H9 (cell line): ENCODE measurements around the gene ASF1B. TPM values are rescaled to one million over a fixed set of nuclear protein-coding genes. Genes with fewer than 3 reads are reported as not detected.

Source experiments
- DNase-seq: peaks from one replicate; pipeline ENCODE4 v3.0.0-alpha.2; 2017
- H2AFZ ChIP-seq: one replicate; pipeline ENCODE4 v1.6.1; 2013; ENCODE audit warnings: mild to moderate bottlenecking, low read length, control low read depth, moderate library complexity
- H2AK5ac ChIP-seq: 2 replicates; pipeline ENCODE4 v1.6.1; 2013; ENCODE audit warnings: low read length, control low read depth, mixed read lengths; ENCODE audit not compliant: insufficient read length
- H2BK120ac ChIP-seq: one replicate; pipeline ENCODE4 v1.6.1; 2013; ENCODE audit warnings: low read depth, mild to moderate bottlenecking, low read length, control low read depth, inconsistent platforms; ENCODE audit not compliant: poor library complexity, severe bottlenecking
- H2BK12ac ChIP-seq: 2 replicates; pipeline ENCODE4 v1.6.1; 2013; ENCODE audit warnings: low read length, control low read depth, mixed read lengths, low read depth; ENCODE audit not compliant: insufficient read length
- H2BK15ac ChIP-seq: 2 replicates; pipeline ENCODE4 v1.6.1; 2013; ENCODE audit warnings: low read depth, low read length, control low read depth
- H2BK20ac ChIP-seq: one replicate; pipeline ENCODE4 v1.6.1; 2013; ENCODE audit warnings: low read depth, mild to moderate bottlenecking, low read length, control low read depth, inconsistent platforms; ENCODE audit not compliant: poor library complexity, severe bottlenecking
- H2BK5ac ChIP-seq: 2 replicates; pipeline ENCODE4 v1.6.1; 2013; ENCODE audit warnings: low read length, control low read depth, mixed read lengths; ENCODE audit not compliant: insufficient read length
- H3K14ac ChIP-seq: 2 replicates; pipeline ENCODE4 v1.6.1; 2013; ENCODE audit warnings: low read length, control low read depth; ENCODE audit not compliant: insufficient read depth
- H3K18ac ChIP-seq: 2 replicates; pipeline ENCODE4 v1.6.1; 2013; ENCODE audit warnings: low read depth, mild to moderate bottlenecking, mixed read lengths, low read length, control low read depth; ENCODE audit not compliant: insufficient read length
- H3K23ac ChIP-seq: 2 replicates; pipeline ENCODE4 v1.6.1; 2013; ENCODE audit warnings: low read length, control low read depth, mixed read lengths, low read depth; ENCODE audit not compliant: insufficient read length
- H3K23me2 ChIP-seq: 2 replicates; pipeline ENCODE4 v1.6.1; 2013; ENCODE audit warnings: low read depth, mild to moderate bottlenecking, mixed read lengths, low read length, control low read depth; ENCODE audit not compliant: insufficient read length, poor library complexity, severe bottlenecking
- H3K27ac ChIP-seq: 2 replicates; pipeline ENCODE4 v1.5.1; 2013; ENCODE audit warnings: low read length, control low read depth, mixed read lengths, low read depth; ENCODE audit not compliant: insufficient read length
- H3K27me3 ChIP-seq: 2 replicates; pipeline ENCODE4 v1.6.1; 2013; ENCODE audit warnings: low read length, control low read depth, inconsistent platforms; ENCODE audit not compliant: insufficient read depth
- H3K4ac ChIP-seq: 2 replicates; pipeline ENCODE4 v1.6.1; 2013; ENCODE audit warnings: low read depth, mild to moderate bottlenecking, control low read depth, inconsistent platforms, low read length, moderate library complexity
- H3K4me1 ChIP-seq: 2 replicates; pipeline ENCODE4 v1.6.1; 2013; ENCODE audit warnings: low read length, control low read depth, inconsistent platforms; ENCODE audit not compliant: insufficient read depth
- H3K4me2 ChIP-seq: 2 replicates; pipeline ENCODE4 v1.6.1; 2013; ENCODE audit warnings: low read length, control low read depth, mixed read lengths; ENCODE audit not compliant: insufficient read length, insufficient read depth
- H3K56ac ChIP-seq: 2 replicates; pipeline ENCODE4 v1.6.1; 2013; ENCODE audit warnings: low read depth, mild to moderate bottlenecking, mixed read lengths, low read length, control low read depth; ENCODE audit not compliant: insufficient read length
- H3K79me1 ChIP-seq: 2 replicates; pipeline ENCODE4 v1.6.1; 2013; ENCODE audit warnings: low read depth, mild to moderate bottlenecking, moderate library complexity, low read length, control low read depth, inconsistent platforms; ENCODE audit not compliant: insufficient read depth, poor library complexity, severe bottlenecking
- H3K79me2 ChIP-seq: 2 replicates; pipeline ENCODE4 v1.6.1; 2013; ENCODE audit warnings: low read length, control low read depth, inconsistent platforms; ENCODE audit not compliant: insufficient read depth
- H3K9ac ChIP-seq: 2 replicates; pipeline ENCODE4 v1.6.1; 2013; ENCODE audit warnings: low read length, control low read depth, mixed read lengths; ENCODE audit not compliant: insufficient read length; ENCODE audit errors: extremely low read depth
- H3K9me3 ChIP-seq: one replicate; pipeline ENCODE4 v1.6.1; 2013; ENCODE audit warnings: low read depth, low read length, inconsistent platforms; ENCODE audit not compliant: control insufficient read depth
- H3T11ph ChIP-seq: one replicate; pipeline ENCODE4 v1.6.1; 2013; ENCODE audit warnings: mild to moderate bottlenecking, low read length, control low read depth, inconsistent platforms
- H4K20me1 ChIP-seq: one replicate; pipeline ENCODE4 v1.6.1; 2013; ENCODE audit not compliant: control insufficient read depth, insufficient read length, insufficient read depth
- H4K5ac ChIP-seq: 2 replicates; pipeline ENCODE4 v1.6.1; 2013; ENCODE audit warnings: low read depth, mild to moderate bottlenecking, mixed read lengths, low read length, control low read depth; ENCODE audit not compliant: insufficient read length
- H4K8ac ChIP-seq: replicated peaks from 2 replicates; pipeline ENCODE4 v1.6.1; 2013; ENCODE audit warnings: low read length, control low read depth, mixed read lengths, low read depth; ENCODE audit not compliant: insufficient read length
- H4K91ac ChIP-seq: 2 replicates; pipeline ENCODE4 v1.6.1; 2013; ENCODE audit warnings: low read depth, mild to moderate bottlenecking, moderate library complexity, mixed read lengths, low read length, control low read depth; ENCODE audit not compliant: insufficient read length
- H3K27ac Mint-ChIP-seq, 3 experiments: 2 replicates in 2 of 3; 3 replicates in 1 of 3; pipeline ENCODE4 v1.8.0; 2020 to 2021; ENCODE audit warnings: mixed read lengths in 3 of 3, mild to moderate bottlenecking in 1 of 3, moderate library complexity in 1 of 3
- H3K27me3 Mint-ChIP-seq: 2 replicates; pipeline ENCODE4 v1.8.0; 2021; ENCODE audit warnings: low read depth, mild to moderate bottlenecking, moderate library complexity, mixed read lengths
- H3K36me3 Mint-ChIP-seq, 3 experiments: 2 replicates in 2 of 3; 3 replicates in 1 of 3; pipeline ENCODE4 v1.8.0; 2020 to 2021; ENCODE audit warnings: low read depth in 3 of 3, mixed read lengths in 3 of 3; ENCODE audit not compliant: insufficient read depth in 1 of 3
- H3K4me1 Mint-ChIP-seq, 2 experiments: 2 replicates each; pipeline ENCODE4 v1.8.0; 2020; ENCODE audit warnings: mixed read lengths in 2 of 2
- H3K4me3 Mint-ChIP-seq, 2 experiments: 2 replicates in 1 of 2; 3 replicates in 1 of 2; pipeline ENCODE4 v1.8.0; 2020 to 2021; ENCODE audit warnings: mild to moderate bottlenecking in 2 of 2, mixed read lengths in 2 of 2, moderate library complexity in 1 of 2
- H3K9me3 Mint-ChIP-seq, 2 experiments: 2 replicates in 1 of 2; 3 replicates in 1 of 2; pipeline ENCODE4 v1.8.0; 2020; ENCODE audit warnings: mild to moderate bottlenecking in 2 of 2, mixed read lengths in 2 of 2, moderate library complexity in 1 of 2
- WGBS: extraction: QIAGEN DNeasy Blood & Tissue Kit; methylation state at CpG from one replicate; pipeline ENCODE4 v1.1.7; 2013; ENCODE audit warnings: missing lambda C conversion rate, low lambda C conversion rate, mixed read lengths; ENCODE audit not compliant: insufficient read length; ENCODE audit errors: extremely low coverage; 5-methylcytosine and 5-hydroxymethylcytosine counted together
- total RNA-seq: library from RNA; stranded (reverse); gene quantifications from 2 replicates; pipeline ENCODE4 v1.2.1, GENCODE V29; 2021
- TF ChIP-seq, protein P1 (sequence below): fragments of 200-600 bp; sonication (generic); conservative IDR thresholded peaks from 3 replicates; pipeline ENCODE4 v1.8.0; 2021; ENCODE audit warnings: antibody characterized with exemption, mild to moderate bottlenecking

Gene ASF1B
- total RNA-seq, 1 experiment from 2014 or later = 46.6 TPM

DNA sequence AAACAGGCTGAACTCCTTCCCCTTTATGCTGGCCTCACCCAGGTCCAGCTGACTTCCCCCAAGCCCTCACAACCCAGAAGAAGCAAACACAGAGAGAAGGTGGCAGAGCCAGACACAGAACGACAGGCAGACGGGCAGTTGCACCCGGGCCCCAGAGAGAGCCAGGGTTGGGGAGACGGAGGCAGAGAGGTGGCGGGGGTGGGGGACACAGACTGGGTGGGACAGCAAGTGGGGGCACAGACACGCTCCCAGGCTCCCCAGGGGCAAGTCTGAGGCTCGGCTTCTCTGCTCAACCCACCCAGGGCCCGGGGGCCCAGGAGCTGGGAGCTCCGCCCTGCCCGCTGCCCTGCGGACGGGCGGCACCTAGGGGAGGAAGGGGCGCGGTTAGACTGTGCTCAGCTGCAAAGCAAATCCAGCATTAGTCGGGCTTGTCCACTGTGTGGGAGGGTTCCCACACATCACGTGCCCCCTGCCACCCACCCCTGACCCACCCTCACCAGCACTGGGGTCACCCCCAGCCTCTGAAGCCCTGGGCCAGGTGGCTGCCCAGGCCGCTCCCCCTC is 31.3 kb upstream of the ASF1B start:
- Mint-ChIP-seq H3K27me3 (no peaks in the 10 kb centered on the region), H3K36me3 (peaks cover 43 to 60% (median 53%) of the 10 kb centered on the region in 3 experiments; a peak in 6 of 7 replicates), H3K4me1 (peaks cover 0 to 32% of the 10 kb centered on the region in 2 experiments; a peak in 3 of 4 replicates), H3K9me3 (no peaks in the 10 kb centered on the region; a peak in 1 of 5 replicates), H3K4me3 (no peak overlapping the region), H3K27ac (peak overlapping the region in 2 of 3 experiments; percentile 48 to 82; a peak in 3 of 7 replicates)
- Histone ChIP-seq H2BK12ac (no peak overlapping the region), H4K20me1 (no peaks in the 10 kb centered on the region), H3K79me1 (no peaks in the 10 kb centered on the region), H2BK20ac (no peak overlapping the region), H2AK5ac (no peak overlapping the region), H2BK15ac (no peak overlapping the region), H3K79me2 (no peaks in the 10 kb centered on the region), H3T11ph (no peak overlapping the region), H3K14ac (no peak overlapping the region), H3K9ac (no peak overlapping the region), H4K5ac (no peak overlapping the region), H3K56ac (no peak overlapping the region), H2AFZ (no peak overlapping the region), H3K18ac (no peak overlapping the region), H3K23me2 (no peaks in the 10 kb centered on the region), H3K4me1 (no peaks in the 10 kb centered on the region), H3K4ac (no peak overlapping the region), H2BK120ac (no peak overlapping the region), H3K4me2 (no peak overlapping the region), H3K27ac (no peak overlapping the region), H2BK5ac (no peak overlapping the region), H4K8ac (no peak overlapping the region), H4K91ac (no peak overlapping the region), H3K9me3 (no peaks in the 10 kb centered on the region), H3K23ac (no peak overlapping the region), H3K27me3 (no peaks in the 10 kb centered on the region)
- TF ChIP-seq, protein P1, sequence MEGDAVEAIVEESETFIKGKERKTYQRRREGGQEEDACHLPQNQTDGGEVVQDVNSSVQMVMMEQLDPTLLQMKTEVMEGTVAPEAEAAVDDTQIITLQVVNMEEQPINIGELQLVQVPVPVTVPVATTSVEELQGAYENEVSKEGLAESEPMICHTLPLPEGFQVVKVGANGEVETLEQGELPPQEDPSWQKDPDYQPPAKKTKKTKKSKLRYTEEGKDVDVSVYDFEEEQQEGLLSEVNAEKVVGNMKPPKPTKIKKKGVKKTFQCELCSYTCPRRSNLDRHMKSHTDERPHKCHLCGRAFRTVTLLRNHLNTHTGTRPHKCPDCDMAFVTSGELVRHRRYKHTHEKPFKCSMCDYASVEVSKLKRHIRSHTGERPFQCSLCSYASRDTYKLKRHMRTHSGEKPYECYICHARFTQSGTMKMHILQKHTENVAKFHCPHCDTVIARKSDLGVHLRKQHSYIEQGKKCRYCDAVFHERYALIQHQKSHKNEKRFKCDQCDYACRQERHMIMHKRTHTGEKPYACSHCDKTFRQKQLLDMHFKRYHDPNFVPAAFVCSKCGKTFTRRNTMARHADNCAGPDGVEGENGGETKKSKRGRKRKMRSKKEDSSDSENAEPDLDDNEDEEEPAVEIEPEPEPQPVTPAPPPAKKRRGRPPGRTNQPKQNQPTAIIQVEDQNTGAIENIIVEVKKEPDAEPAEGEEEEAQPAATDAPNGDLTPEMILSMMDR = no peak
- no peak for DNase-seq
- WGBS = no CpG with 5 or more reads among the region's 18 CpGs
